Neuronal stem cell (in vitro differentiated cells): Measurements from ENCODE around the gene LEPR.

Experiments used
- DNase-seq: peaks from one replicate; pipeline ENCODE4 v3.0.0-alpha.2; 2013; ENCODE audit warnings: low spot score
- H2AFZ ChIP-seq: one replicate; pipeline ENCODE4 v1.6.1; 2013; ENCODE audit warnings: mild to moderate bottlenecking, low read length, inconsistent platforms
- H2AK5ac ChIP-seq: 2 replicates; pipeline ENCODE4 v1.6.1; 2013; ENCODE audit warnings: low read depth, mild to moderate bottlenecking, inconsistent platforms, low read length, moderate library complexity, mixed read lengths
- H2BK120ac ChIP-seq: 2 replicates; pipeline ENCODE4 v1.6.1; 2013; ENCODE audit warnings: low read depth, mild to moderate bottlenecking, inconsistent platforms, low read length, moderate library complexity, mixed read lengths
- H2BK12ac ChIP-seq: one replicate; pipeline ENCODE4 v1.6.1; 2013; ENCODE audit warnings: low read length, inconsistent platforms
- H2BK15ac ChIP-seq: 2 replicates; pipeline ENCODE4 v1.6.1; 2013; ENCODE audit warnings: mild to moderate bottlenecking, low read length, inconsistent platforms, mixed read lengths
- H2BK5ac ChIP-seq: one replicate; pipeline ENCODE4 v1.6.1; 2013; ENCODE audit warnings: inconsistent platforms, mild to moderate bottlenecking, low read length, moderate library complexity
- H3K14ac ChIP-seq: one replicate; pipeline ENCODE4 v1.6.1; 2013; ENCODE audit warnings: low read length, inconsistent platforms
- H3K18ac ChIP-seq: 2 replicates; pipeline ENCODE4 v1.6.1; 2013; ENCODE audit warnings: low read length, inconsistent platforms
- H3K23ac ChIP-seq: 2 replicates; pipeline ENCODE4 v1.6.1; 2013; ENCODE audit warnings: low read depth, mild to moderate bottlenecking, mixed read lengths, low read length, inconsistent platforms; ENCODE audit not compliant: poor library complexity
- H3K27ac ChIP-seq: replicated peaks from 3 replicates; pipeline ENCODE4 v1.5.1; 2013; ENCODE audit warnings: low read length, inconsistent platforms
- H3K27me3 ChIP-seq, 3 experiments: 2 replicates each; pipeline ENCODE4 v1.6.1; 2013; ENCODE audit warnings: low read length in 3 of 3, mild to moderate bottlenecking in 2 of 3, inconsistent platforms in 1 of 3, low read depth in 1 of 3, mixed read lengths in 1 of 3, moderate library complexity in 1 of 3; ENCODE audit not compliant: control insufficient read depth in 3 of 3, insufficient read depth in 3 of 3
- H3K36me3 ChIP-seq, 2 donors: replicated peaks in 1 of 2; 2 replicates each; pipeline ENCODE4 v1.6.1; 2013; ENCODE audit warnings: low read length in 2 of 2; ENCODE audit not compliant: control insufficient read depth in 2 of 2, insufficient read depth in 2 of 2
- H3K4ac ChIP-seq: 2 replicates; pipeline ENCODE4 v1.6.1; 2013; ENCODE audit warnings: inconsistent platforms, mild to moderate bottlenecking, low read length, moderate library complexity
- H3K4me1 ChIP-seq, 2 donors: 1 replicate in 1 of 2; 2 replicates in 1 of 2; pipeline ENCODE4 v1.6.1; 2013; ENCODE audit warnings: low read length in 2 of 2, low read depth in 1 of 2; ENCODE audit not compliant: control insufficient read depth in 2 of 2, insufficient read depth in 1 of 2
- H3K4me2 ChIP-seq: one replicate; pipeline ENCODE4 v1.6.1; 2013; ENCODE audit warnings: mild to moderate bottlenecking, low read length, inconsistent platforms; ENCODE audit not compliant: insufficient read depth, poor library complexity, severe bottlenecking
- H3K4me3 ChIP-seq, 2 donors: 2 replicates each; pipeline ENCODE4 v1.5.1; 2013; ENCODE audit warnings: low read length in 2 of 2, mild to moderate bottlenecking in 2 of 2, inconsistent platforms in 1 of 2, moderate library complexity in 1 of 2
- H3K79me1 ChIP-seq: one replicate; pipeline ENCODE4 v1.6.1; 2013; ENCODE audit warnings: low read depth, mild to moderate bottlenecking, inconsistent platforms, low read length, moderate library complexity
- H3K9ac ChIP-seq: one replicate; pipeline ENCODE4 v1.6.1; 2013; ENCODE audit warnings: mild to moderate bottlenecking, low read depth, low read length, inconsistent platforms; ENCODE audit not compliant: poor library complexity
- H3K9me3 ChIP-seq, 2 donors: replicated peaks in 1 of 2; 2 replicates each; pipeline versions ENCODE3 to v1.6.1; 2013; ENCODE audit warnings: low read length in 2 of 2, mild to moderate bottlenecking in 2 of 2, inconsistent platforms in 1 of 2, low read depth in 1 of 2, mixed read lengths in 1 of 2, moderate library complexity in 1 of 2; ENCODE audit not compliant: control insufficient read depth in 2 of 2, insufficient read depth in 1 of 2
- H4K8ac ChIP-seq: one replicate; pipeline ENCODE4 v1.6.1; 2013; ENCODE audit warnings: low read depth, mild to moderate bottlenecking, inconsistent platforms, low read length, moderate library complexity
- H4K91ac ChIP-seq: one replicate; pipeline ENCODE4 v1.6.1; 2013; ENCODE audit warnings: low read length, low read depth, mild to moderate bottlenecking, inconsistent platforms; ENCODE audit not compliant: poor library complexity
- WGBS, 2 donors: extraction: QIAGEN DNeasy Blood & Tissue Kit; methylation state at CpG; one replicate each; pipeline ENCODE4 v1.1.7; 2013; ENCODE audit warnings: missing lambda C conversion rate in 2 of 2, mixed read lengths in 1 of 2; ENCODE audit not compliant: insufficient read length in 2 of 2, insufficient replicate concordance in 1 of 2; ENCODE audit errors: extremely low coverage in 2 of 2; 5-methylcytosine and 5-hydroxymethylcytosine counted together

Gene LEPR

GRCh38 chr1:65424573-65424889 is 4.1 kb downstream of the LEPR start:
- Histone ChIP-seq H3K14ac (no peak overlapping the region), H3K23ac (no peak overlapping the region), H3K4me2 (no peak overlapping the region), H2AK5ac (no peak overlapping the region), H3K27ac (no peak overlapping the region), H3K4me3 (no peak overlapping the region), H4K91ac (no peak overlapping the region), H2BK15ac (no peak overlapping the region), H2AFZ (no peak overlapping the region), H3K9me3 (no peaks in the 10 kb centered on the region), H3K27me3 (no peaks in the 10 kb centered on the region), H4K8ac (no peak overlapping the region), H3K4ac (no peak overlapping the region), H2BK5ac (no peak overlapping the region), H2BK120ac (no peak overlapping the region), H3K4me1 (peaks cover 5% of the 10 kb centered on the region in 2 donors), H2BK12ac (no peak overlapping the region), H3K18ac (no peak overlapping the region), H3K79me1 (peaks cover 5% of the 10 kb centered on the region), H3K9ac (no peak overlapping the region), H3K36me3 (peaks cover 2 to 46% of the 10 kb centered on the region in 2 donors)
- WGBS, 2 donors: no CpG with 5 or more reads among the region's 1 CpG
- no peak for DNase-seq

- DNase-seq: no peak
- Histone ChIP-seq H2BK5ac (no peak overlapping the region), H2BK12ac (no peak overlapping the region), H3K4me3 (no peak overlapping the region), H3K4me2 (no peak overlapping the region), H3K4ac (no peak overlapping the region), H4K91ac (no peak overlapping the region), H3K9me3 (no peaks in the 10 kb centered on the region), H3K14ac (no peak overlapping the region), H2BK120ac (no peak overlapping the region), H2AFZ (no peak overlapping the region), H3K79me1 (peaks cover 5% of the 10 kb centered on the region), H3K23ac (no peak overlapping the region), H2AK5ac (no peak overlapping the region), H3K9ac (no peak overlapping the region), H3K36me3 (peaks cover 2 to 51% of the 10 kb centered on the region in 2 donors), H3K4me1 (peaks cover 2 to 9% of the 10 kb centered on the region in 2 donors), H2BK15ac (no peak overlapping the region), H3K27me3 (no peaks in the 10 kb centered on the region), H3K27ac (no peak overlapping the region), H3K18ac (no peak overlapping the region), H4K8ac (no peak overlapping the region)
- no CpG with 5 or more reads among the region's 2 CpGs for WGBS, 2 donors
Measured at GRCh38 chr1:65425006-65425405, 4.5 kb downstream of the LEPR start.

DNA sequence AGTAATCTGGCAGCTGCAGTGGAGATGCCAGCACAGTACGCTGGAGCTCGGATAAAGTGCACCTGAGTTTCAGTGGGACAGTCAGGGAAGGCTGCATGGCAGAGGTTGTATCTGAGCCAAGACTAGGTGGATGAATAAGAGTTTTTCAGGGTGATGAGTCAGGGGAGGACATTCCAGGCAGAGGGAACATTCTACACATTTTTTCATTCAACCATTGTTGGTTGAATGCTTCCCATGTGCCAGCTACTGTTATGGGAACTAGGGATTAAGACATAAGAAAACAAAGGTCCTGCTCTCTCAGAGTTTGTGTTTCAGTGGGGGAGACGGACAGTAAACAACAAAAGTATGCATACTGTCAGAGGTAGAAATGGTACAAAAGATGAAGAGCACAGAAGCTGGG is 5.2 kb downstream of the LEPR start:
- Histone ChIP-seq H3K4me3 (no peak overlapping the region), H3K14ac (no peak overlapping the region), H2AFZ (no peak overlapping the region), H2BK5ac (no peak overlapping the region), H3K79me1 (peaks cover 5% of the 10 kb centered on the region), H4K91ac (no peak overlapping the region), H2BK12ac (no peak overlapping the region), H3K9ac (no peak overlapping the region), H3K23ac (no peak overlapping the region), H3K36me3 (peaks cover 2 to 58% of the 10 kb centered on the region in 2 donors), H4K8ac (no peak overlapping the region), H2BK15ac (no peak overlapping the region), H3K4me2 (no peak overlapping the region), H3K27me3 (no peaks in the 10 kb centered on the region), H2BK120ac (no peak overlapping the region), H3K27ac (peak overlapping the region; percentile 10), H2AK5ac (no peak overlapping the region), H3K4ac (no peak overlapping the region), H3K9me3 (no peaks in the 10 kb centered on the region), H3K4me1 (peaks cover 2 to 11% of the 10 kb centered on the region in 2 donors), H3K18ac (no peak overlapping the region)
- WGBS, 2 donors: no CpG with 5 or more reads among the region's 3 CpGs
- no peak for DNase-seq

- H3K4me1 ChIP-seq: peaks cover 0 to 19% of the 10 kb centered on the region in 2 donors
- H3K4me2 ChIP-seq: no peak overlapping the region
- no peaks in the 10 kb centered on the region for H3K27me3 ChIP-seq
- no peak overlapping the region for H3K4me3 ChIP-seq
- no peak overlapping the region for H2BK15ac ChIP-seq
- H3K23ac ChIP-seq: no peak overlapping the region
- WGBS, 2 donors: no CpG with 5 or more reads among the region's 2 CpGs
- no peaks in the 10 kb centered on the region for H3K79me1 ChIP-seq
- no peak overlapping the region for H3K14ac ChIP-seq
- no peak overlapping the region for H3K9ac ChIP-seq
- peaks cover 2 to 83% of the 10 kb centered on the region in 2 donors for H3K36me3 ChIP-seq
- DNase-seq: no peak
- no peak overlapping the region for H2BK120ac ChIP-seq
- H2BK5ac ChIP-seq: no peak overlapping the region
- H2AFZ ChIP-seq: no peak overlapping the region
- no peak overlapping the region for H3K4ac ChIP-seq
- no peak overlapping the region for H3K18ac ChIP-seq
- H2AK5ac ChIP-seq: no peak overlapping the region
- no peak overlapping the region for H4K91ac ChIP-seq
- no peaks in the 10 kb centered on the region for H3K9me3 ChIP-seq
- peak overlapping the region; percentile 34 for H3K27ac ChIP-seq
- no peak overlapping the region for H2BK12ac ChIP-seq
- H4K8ac ChIP-seq: no peak overlapping the region
Measured at GRCh38 chr1:65429078-65429477, 8.6 kb downstream of the LEPR start.
